ENCODE measurements around the gene FANCE.
"Not testable (repeated sequence)": the region's sequence is repeated elsewhere in the genome, so short reads cannot be mapped to it uniquely, and the experiment has no call there.

FANCE gene

DNA sequence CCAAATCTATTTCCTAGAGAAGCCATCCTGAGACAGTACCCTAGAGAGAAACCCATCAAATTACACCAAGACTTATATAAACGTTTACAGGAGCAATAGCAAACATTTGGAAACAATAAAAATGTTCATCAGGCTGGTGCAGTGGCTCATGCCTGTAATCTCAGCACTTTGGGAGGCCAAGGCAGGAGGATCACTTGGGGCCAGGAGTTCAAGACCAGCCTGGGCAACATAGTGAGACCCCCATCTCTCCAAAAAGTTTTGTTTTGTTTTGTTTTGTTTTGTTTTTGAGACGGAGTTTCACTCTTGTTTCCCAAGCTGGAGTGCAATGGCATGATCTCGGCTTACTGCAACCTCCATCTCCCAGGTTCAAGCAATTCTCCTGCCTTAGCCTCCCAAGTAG lies 19.4 kb upstream of the FANCE start:
- not testable (repeated sequence) for DNase-seq

DNA sequence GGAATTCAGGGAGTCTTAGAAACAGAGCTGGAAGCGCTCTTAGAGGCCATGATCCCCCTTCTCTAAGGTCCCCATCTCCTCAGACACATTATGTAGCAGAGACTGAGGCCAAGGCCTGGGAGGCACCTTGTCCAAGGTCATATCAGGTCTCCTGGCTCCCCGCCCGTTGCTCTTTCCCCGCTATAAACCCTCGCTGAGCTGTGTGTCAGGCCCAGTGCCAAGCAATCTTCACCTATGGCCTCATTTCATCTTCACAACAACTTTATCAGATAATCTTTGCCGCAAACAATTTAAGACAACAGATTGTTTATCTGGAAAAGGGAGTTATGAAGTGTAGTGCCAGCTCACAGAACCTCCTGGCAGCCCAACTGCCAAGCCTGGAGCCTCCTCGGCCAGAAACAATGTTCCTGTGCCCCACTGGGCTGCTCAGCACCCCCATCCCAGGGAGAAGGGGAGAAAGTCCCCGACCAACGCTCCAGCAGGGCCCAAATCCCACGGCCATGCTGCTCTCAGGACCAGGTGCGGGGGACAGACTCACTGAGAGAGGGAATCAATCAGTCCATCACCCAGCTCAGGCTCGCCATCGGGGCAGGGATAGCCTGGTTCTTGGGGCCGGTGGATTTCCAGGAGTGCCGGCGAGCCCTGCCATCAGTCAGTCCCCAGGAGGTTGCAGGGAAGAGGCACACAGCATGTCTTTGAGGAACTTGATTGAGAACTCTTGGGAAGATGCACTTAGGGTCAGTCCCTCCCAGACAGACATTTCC lies 16.9 kb upstream of the FANCE start:
- DNase-seq: no peak

DNA sequence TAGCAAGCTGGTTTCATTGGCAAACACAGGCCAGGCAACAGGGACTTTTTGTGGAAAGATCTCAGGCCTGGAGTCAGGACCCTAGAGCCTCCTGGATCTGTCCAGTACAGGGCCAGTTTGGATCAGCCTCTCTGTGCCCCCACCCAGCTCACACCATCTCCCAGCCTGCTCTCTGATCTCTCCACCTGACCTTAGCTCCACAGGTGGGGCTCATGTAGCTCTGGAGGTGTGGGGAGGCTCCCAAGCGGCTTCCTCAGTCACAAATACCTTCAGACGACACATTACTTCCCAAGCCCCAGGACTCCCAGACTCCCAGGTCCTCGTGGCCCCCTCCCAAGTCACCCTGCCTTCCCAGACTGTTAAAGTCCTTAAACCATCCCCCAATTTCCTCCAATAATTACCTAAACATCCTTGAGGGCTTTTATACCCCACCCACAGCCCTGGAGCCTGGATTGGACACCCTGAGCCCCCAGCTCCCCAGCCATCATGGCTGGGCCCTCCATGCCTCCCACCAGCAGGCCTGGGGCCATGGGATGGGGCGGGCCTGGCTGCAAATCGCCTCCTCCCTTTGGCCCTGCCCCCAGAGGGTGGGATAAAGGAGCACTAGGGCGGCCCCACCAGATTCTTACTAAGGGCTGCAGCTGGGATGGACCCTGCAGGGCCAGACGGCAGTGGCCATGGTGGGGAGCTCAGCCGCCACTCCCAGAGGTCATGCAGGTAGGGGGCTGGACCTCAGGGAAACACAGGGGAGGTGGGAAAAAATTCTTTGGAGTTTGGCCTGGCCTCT lies 15.9 kb upstream of the FANCE start:
- no peak for DNase-seq

DNA sequence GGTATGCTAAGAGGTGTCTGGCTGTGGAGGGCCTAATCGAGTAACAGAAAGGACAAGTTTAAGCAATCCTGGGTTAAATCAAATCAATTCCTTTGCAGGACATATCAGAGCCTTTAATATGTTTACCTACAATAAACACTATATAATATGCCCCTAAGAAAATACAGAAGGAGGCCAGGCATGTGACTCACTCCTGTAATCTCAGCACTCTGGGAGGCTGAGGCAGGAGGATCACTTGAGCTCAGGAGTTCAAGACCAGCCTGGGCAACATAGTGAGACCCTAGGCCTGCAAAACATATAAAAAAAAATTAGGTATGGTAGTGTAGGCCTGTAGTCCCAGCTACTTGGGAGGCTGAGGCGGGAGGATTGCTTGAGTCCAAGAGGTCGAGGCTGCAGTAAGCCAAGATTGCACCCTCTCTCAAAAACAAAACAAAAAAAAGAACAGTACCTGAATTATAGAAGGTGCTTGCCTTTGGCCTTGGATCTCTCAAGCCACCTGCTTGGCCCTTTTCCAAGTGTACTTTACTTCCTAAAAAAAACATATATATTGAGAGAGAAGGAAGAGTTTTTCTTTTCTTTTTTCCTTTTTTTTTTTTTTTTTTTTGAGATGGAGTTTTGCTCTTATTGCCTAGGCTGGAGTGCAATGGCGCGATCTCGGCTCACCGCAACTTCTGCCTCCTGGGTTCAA lies 13.6 kb upstream of the FANCE start:
- not testable (repeated sequence) for DNase-seq

DNA sequence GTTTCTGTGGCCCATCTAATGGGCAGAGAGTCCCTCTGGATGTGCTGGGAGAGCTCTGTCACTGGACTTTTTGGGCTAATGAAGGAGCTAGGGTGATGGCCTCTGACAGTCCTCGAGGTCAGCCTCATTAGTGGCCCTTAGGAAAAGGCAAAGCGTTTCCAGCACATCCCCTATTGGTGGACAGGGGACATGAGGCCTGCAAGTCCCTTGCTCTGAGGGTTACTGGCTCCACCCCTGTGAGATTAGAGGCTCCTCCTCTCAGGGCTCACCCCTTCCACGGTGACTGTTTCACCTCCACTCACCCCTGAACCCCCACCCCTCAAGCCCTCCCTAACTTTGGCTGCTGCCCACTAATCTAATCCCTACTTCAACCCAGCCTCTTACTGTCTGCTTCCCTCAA lies 12.8 kb upstream of the FANCE start:
- no peak for DNase-seq

DNA sequence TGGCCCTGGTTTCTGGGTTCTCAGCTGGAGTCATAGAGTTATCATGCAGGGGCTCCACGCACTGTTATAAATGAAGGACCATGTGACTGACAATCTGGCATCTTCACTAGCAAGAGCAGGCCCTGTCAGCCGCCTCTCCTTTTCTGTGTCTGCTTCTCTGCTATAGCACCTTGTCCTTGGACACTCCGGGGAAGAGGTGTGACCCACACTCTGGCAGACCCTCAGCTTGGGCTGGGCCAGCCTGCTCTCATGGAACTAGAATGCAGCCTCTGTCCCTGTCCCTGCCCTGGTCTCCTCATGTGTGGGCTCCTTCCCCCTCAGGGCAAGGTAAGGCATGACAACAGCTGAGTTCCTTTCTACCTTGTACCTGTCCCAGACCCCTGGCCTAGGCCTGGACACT lies 10.9 kb upstream of the FANCE start:
- DNase-seq: no peak

DNA sequence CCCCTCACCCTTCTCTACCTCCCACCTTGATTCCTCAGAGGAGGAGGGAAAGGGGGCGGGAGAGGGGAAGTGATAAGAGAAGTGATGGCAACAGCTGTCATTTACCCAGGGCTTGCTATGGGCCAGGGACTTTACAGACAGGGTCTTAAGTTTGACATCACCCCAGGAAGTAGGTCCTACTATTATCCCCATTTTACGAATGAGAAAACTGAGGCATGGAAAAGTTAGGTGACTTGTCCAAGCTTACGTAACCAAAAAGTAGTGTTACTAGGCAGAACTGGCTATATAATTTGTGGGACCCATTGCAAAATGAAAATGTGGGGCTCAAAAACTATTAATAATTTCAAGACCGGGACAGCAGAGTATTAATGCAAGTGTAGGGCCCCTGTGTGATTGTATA lies 10.5 kb upstream of the FANCE start:
- no peak for DNase-seq

DNA sequence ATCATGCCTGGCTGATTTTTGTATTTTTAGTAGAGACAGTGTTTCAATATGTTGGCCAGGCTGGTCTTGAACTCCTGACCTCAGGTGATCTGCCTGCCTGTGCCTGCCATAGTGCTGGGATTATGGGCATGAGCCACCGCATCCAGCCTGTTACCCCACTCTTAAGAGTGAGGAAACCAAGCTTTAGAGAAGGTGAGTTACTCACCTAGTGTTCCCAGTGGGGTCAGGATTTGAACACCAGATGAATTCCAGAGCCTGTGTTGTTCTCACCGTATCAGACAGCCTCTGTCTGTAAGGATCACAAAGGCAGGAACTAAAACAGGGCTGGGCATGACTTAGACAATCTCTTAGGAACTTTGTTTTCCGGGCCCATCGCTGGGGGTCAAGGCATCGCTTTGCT lies 9.4 kb upstream of the FANCE start:
- no peak for DNase-seq

DNA sequence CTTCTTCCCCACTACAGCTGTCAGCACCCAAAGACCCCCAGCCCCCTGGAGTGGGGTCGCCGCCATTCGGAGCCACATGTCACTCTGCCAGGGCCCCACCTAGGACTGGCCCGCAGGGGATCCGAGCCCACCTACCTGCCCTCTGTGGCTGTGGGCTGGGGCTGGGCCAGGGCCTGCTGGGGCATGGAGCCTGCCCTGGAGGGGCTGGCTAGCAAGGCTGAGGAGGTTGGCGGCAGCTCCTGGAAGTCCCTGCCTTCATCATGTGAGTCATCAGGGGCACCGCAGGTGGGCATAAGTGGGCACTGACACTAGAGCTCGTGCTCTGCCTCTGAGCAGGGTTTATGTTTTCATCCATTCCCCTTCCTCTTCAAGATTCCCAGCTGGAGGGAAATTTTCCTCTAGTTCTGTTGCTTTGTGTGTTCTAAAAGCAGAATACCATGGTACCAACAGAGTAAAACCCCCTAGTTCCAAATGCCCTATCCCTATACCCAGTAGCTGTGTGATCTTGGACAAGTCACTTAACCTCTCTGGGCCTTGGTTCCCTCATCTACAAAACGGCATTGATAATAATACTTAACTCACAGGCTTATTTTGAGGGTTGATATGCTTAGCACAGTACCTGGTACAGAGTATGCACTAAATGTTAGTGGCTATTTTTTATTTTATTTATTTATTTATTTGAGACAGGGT lies 8.7 kb upstream of the FANCE start:
- DNase-seq: no peak

DNA sequence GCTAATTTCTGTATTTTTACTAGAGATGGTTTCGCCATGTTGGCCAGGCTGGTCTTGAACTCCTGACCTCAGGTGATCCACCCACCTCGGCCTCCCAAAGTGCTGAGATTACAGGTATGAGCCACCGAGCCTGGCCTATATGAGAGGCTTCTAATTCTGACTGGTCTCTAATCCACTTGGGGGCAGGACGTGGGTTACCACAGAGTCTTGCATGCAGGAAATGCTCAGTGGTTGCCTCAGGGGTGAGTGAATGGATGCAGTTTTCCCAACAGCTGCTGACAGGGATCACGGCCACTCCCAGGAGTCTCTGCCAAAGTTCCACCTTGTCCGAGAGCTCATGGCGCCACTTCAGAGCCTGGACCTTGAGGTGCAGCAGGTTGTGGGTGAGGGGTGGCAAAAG lies 6.4 kb upstream of the FANCE start:
- DNase-seq: peak; percentile 41

DNA sequence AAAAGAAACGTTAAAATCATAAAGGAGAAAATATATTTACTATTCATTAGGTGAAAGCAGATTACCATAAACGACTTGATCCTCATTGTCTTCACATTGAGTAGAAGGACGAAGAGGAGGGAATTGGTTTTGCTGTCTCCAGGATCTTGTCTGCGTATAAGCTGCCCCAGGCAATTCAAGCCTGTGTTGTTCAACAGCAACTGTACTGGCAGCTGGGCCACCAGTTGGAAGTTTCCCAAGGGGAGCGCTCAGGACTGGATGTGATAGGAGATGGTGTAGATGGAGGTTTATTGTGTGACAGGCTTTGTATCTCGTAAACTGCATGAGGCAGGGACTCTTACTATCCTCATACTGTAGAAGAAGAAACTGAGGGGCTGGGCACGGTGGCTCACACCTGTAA lies 3.9 kb upstream of the FANCE start:
- DNase-seq: no peak

DNA sequence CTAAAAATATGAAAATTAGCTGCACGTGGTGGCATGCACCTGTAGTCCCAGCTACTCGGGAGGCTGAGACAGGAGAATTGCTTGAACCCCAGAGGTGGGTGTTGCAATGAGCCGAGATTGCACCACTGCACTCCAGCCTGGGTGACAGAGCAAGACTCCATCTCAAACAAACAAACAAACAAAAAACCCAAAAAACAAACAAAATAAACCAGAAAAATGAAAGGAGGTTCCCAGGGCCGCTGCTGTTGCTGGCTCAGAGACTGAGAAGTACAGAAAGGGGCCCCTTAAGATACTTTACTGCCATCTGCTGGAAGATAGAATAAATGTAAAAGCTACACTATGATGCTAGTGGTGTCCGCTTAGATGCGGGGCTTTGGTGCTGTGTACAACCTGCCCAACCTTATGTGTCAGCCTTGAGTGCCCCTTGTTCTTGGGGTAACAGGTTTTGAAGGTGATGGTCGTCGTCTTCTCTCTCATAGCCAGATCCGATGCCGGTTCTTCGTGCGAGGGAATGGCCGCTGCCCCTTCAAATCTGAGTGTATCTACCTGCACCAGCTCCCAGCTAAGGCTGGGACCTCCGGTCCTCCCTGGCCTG lies 2.8 kb upstream of the FANCE start:
- peak; percentile 71 for DNase-seq

DNA sequence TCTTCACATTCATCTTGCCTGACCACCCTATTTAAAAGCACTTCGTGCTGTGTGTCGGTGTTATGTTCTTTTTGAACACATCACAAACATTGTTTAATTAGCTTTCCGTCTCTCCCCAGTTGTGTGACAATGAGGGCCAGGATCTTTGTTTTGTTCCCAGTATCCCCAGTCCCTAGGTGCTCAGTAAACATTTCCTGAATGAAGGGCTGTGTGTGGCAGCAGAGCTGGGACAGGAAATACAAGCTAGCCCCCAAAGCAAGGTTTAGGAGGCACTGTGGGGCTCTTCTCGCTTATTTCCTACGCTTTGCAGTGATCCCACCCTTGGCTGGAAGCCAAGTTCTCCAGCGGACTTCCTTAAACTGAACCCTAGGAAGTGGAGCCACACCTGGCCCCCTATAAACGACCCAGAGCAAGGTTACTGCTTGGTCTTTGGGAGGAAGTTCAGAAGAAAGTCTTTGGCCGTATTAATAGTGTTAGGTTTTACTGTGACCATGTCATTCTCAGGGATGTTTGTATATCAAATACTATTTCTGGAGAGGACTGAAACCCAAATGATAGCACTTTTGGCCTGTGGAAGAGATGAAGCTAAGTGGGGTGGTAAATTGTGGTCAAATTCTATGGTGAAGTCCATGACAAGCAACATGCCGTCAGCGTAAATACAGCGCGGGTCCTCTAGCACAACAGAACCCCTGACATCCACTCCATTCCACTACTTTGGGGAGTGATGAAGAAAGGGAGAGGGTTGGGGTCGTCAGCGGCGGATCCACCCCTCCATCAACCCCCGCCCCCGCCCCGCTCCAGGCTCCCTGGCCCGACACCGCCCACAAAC lies 570 bp upstream of the FANCE start:
- no peak for DNase-seq

DNA sequence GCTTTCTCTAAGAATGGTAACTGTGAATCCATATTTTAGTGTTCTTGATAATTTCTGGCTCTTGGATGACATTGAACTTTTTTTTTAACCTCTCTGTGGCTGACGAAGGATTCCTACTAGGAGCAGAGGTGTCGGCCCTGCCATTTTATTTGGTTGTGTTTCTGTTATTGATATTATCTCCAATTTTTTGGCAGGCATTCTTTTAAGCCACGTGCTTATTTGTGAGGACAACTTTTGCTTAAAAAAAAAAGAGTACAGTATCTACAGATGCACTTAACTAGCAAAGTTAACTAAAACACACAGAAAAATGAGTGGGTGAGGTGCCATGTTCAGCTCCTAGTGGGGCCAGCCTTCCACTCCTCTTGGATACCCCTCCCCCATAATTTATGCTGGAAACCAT lies 1.1 kb downstream of the FANCE start:
- no peak for DNase-seq

DNA sequence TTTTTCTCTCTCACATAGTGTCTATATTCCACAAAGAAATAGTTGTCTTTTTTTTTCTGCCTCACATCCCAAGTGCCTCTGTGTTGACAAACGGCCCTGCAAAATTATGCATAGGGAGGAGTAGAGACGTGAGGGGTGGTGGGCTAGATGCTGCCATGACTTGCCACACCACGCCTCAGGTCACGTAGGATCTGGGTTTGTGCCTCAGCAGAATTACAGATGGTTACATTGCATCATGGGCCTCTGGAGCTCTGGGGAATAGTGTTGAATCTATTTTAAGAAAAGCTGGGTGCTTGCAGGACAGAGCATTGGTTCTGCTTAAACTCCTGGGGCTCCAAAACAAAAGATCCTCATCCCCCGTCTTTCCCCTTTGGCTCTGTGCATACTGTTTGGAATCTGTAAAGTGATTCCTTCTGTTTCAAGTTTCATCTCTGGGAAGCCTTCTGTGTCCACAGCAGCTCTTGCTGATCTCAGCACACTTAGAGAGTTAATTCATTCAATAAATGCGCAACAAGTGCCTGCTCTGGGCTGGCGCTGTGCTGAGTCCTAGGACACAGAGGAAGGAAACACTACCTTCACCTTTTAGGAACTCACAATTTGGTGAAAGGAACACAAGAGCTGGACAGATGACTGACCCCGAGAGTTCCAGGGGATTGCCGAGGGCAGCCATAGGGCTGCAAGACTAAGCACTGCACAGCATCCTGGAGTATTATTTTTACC lies 2.4 kb downstream of the FANCE start:
- no peak for DNase-seq

DNA sequence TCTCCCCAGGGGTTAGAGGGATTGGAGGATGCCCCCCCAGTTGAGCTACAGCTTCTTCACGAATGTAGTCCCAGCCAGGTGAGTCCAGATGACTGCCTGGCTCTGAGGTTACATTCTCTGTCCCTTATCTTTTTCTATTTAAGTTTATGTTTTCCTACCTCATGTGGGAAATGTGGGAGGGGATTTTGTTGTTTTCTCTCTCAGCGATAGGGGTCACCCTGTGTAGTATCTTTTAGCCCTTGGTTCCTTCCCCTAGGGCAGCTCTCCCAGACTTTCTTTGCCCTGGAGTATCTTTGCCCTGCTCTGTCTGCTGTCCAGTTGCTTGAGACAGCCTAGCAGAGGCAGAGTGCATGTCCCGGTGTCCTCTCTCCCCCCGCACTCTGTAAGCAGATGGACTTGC lies 5.8 kb downstream of the FANCE start:
- DNase-seq: no peak

DNA sequence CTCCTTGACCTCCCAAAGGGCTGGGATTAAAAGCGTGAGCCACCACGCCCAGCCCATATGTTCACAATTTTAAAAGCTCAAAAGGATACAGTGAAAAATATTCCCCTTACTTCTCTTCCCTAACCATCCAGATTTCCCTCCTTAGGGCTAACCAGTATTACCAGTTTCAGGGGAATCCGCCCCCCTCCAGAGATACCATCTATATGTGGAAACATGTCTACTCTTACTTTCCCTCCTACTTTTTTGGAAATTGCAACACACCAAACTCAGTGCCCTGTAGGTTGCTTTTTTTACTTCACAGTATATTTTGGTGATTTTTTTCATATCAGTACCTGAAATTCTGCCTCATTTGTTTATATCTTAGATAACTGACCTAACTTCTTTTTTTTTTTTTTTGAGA lies 9.1 kb downstream of the FANCE start:
- DNase-seq: no peak

DNA sequence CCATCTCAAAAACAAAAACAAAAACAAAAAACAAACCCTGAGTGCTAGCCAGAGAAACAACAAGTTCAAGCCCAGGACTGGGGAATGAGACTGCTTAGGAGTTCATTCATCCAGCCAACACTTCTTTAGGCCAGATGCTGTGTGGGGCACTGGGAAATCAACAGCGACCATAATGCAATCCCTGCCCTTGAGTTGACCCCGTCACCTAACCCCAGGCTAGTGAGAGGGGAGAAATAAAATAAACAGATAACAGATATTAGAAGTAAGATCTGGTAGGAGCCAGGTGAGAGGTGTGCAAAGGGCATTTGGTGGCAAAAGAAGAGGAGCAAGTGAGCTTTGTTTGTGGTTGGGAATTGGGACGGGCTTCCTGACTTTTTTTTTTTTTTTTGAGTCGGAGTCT lies 11.2 kb downstream of the FANCE start:
- DNase-seq: no peak

DNA sequence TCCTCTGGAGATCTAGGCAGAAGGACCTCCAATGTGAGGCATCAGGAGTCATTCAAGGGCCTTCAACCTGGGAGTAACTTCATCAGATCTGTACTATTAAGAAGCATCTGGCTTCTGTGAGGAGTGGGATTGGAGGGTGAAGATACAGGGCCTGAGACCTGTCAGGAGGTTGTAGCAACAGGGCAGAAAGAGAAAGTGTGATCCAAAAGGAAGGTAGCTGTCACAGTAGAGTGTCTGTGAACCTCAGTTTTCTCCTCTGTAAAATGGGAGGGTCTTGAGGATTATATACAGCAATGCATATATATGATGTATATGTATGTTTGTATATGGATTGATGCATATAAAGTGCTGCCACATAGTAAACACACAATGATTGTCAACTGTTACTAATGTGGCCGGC lies 13.5 kb downstream of the FANCE start:
- DNase-seq: no peak

DNA sequence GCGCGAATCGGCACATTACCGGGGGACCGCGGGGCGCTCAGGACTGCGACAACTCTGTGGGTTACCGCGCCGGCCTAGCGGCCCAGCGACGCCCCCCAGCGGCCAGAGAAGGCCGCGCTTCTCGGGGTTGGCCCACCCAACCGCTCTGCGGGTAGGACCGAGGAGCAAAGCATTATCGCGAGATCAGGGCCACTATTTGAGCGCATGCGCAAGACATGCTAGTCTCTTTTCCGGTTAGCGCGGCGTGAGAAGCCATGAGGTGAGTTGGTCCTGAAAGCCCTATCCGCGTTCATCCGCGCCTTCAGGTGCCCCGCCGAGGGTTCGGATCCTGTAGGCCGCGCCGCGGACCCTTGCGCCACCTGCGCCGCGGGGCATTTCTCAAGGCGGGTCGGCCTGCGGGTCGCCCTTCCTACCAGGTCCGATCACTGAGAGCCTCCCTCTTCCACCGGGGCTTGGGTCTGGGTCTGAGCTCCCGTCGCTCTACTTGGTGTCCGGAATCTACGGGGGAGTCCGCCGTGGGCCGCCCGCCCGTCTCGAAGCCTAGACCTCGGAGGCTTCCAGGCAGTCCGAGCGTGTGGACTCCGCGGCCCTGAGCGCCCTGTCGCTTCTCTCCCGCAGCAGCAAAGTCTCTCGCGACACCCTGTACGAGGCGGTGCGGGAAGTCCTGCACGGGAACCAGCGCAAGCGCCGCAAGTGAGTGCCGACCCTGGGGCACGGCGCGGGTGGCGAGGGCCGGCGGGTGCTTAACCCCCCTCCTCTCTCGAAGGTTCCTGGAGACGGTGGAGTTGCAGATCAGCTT lies 16.2 kb downstream of the FANCE start, which contains the start of gene RPL10A:
RPL10A (plus strand) TSS at position 221 of the 799 bp plus-strand sequence; CDS start at position 255, 34 bp downstream.
- peak; percentile 97 for DNase-seq
